ENCODE measurements around the gene TRIM25. TPM values are rescaled to one million over a fixed set of nuclear protein-coding genes. Genes with fewer than 3 reads are reported as not detected.

The TRIM25 gene
- total RNA-seq, 1 experiment from 2014 or later: 49.0 TPM

DNA sequence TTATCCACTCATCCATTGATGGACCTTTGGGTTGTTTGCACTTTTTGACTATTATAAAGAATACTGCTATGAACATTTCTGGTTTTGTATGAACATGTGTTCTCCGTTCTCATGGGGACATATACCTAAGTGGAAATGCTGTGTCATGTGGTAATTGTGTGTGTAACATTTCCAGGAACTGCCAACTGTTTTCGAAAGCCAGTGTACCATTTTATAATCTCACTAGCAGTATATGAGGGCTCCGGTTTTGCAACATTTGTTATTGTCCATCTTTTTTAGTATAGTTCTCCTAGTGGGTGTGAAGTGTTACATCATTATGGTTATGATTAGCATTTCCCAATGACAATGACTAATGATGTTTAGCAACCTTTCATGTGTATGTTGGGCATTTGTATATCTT is 5.1 kb upstream of the TRIM25 start:
- H2AFZ ChIP-seq (ENCODE audit: low read length): no peak overlapping the region
- H3K4me3 ChIP-seq (ENCODE audit: low read length): no peak overlapping the region
- H3K4me2 ChIP-seq (ENCODE audit: low read depth, low read length, poor library complexity, severe bottlenecking): no peak overlapping the region

GRCh38 chr17:56917559-56918296 is 3.9 kb upstream of the TRIM25 start:
- H3K9ac ChIP-seq (ENCODE audit: low read length): no peak overlapping the region
- no peak for DNase-seq
- no peak overlapping the region for H3K27ac ChIP-seq (ENCODE audit: low read length)
- H3K27me3 ChIP-seq (ENCODE audit: low read length): no peaks in the 10 kb centered on the region; the same call in 1 of the 2 replicates
- no peak overlapping the region for H3K4me3 ChIP-seq (ENCODE audit: low read length)
- no peak overlapping the region for H3K4me2 ChIP-seq (ENCODE audit: low read depth, low read length, poor library complexity, severe bottlenecking)
- peaks cover 26% of the 10 kb centered on the region for H3K4me1 ChIP-seq (ENCODE audit: low read length)
- no peaks in the 10 kb centered on the region for H3K9me2 ChIP-seq (replicated peaks; ENCODE audit: insufficient read depth, low read length)
- H2AFZ ChIP-seq (ENCODE audit: low read length): no peak overlapping the region
- H4K20me1 ChIP-seq (ENCODE audit: insufficient read depth, low read depth, low read length): no peaks in the 10 kb centered on the region
- peaks cover 10% of the 10 kb centered on the region for H3K9me3 ChIP-seq (ENCODE audit: low read length)
- no peaks in the 10 kb centered on the region for H3K36me3 ChIP-seq (ENCODE audit: insufficient read depth, low read length)
- peaks cover 11% of the 10 kb centered on the region for H3K79me2 ChIP-seq (ENCODE audit: low read length)

More for the DNA sequence above, 5.1 kb upstream of the TRIM25 start:
- H3K4me1 ChIP-seq (ENCODE audit: low read length): peaks cover 16% of the 10 kb centered on the region
- H3K36me3 ChIP-seq (ENCODE audit: insufficient read depth, low read length): no peaks in the 10 kb centered on the region
- no peaks in the 10 kb centered on the region; the same call in 1 of the 2 replicates for H3K27me3 ChIP-seq (ENCODE audit: low read length)
- no peak for DNase-seq
- no peaks in the 10 kb centered on the region for H3K79me2 ChIP-seq (ENCODE audit: low read length)
- peaks cover 10% of the 10 kb centered on the region for H3K9me3 ChIP-seq (ENCODE audit: low read length)
- no peak overlapping the region for H3K9ac ChIP-seq (ENCODE audit: low read length)
- no peaks in the 10 kb centered on the region for H3K9me2 ChIP-seq (replicated peaks; ENCODE audit: insufficient read depth, low read length)
- no peaks in the 10 kb centered on the region for H4K20me1 ChIP-seq (ENCODE audit: insufficient read depth, low read depth, low read length)
- no peak overlapping the region for H3K27ac ChIP-seq (ENCODE audit: low read length)

DNA sequence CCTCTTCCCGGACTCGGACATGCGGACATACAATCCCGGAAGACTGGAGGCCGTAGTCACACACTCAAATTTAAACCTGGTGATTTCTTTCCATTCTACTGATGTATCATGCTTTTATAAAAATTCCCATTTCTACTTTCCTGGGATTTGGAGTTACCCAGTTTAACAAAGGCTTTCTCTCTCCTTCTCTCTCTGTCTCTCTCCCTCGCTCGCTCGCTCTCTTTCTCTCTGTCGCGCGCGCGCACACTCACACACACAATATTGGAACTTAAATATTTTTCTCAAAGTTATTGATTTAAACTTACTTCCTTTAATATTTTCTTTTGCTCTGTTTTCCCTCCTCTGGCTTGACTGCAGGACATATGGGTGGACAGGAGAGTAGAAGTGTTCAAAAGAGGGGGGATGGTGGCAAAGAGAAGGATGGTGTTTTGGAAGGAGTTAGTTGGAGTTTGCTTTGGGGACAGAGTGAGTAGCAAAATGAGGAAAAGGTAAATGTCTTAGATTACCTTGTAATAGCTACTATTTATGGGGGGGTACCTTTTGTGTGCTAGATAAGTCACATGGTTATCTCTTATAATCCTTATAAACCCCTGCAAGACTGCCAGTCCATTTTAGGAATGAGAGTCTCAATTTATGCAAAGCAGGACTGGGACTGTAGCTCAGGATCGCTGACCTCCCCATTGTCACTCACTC is 878 bp upstream of the TRIM25 start:
- H4K20me1 ChIP-seq (ENCODE audit: insufficient read depth, low read depth, low read length): no peaks in the 10 kb centered on the region
- H3K9me3 ChIP-seq (ENCODE audit: low read length): peaks cover 10% of the 10 kb centered on the region
- H3K4me2 ChIP-seq (ENCODE audit: low read depth, low read length, poor library complexity, severe bottlenecking): peak overlapping the region; percentile 90
- H2AFZ ChIP-seq (ENCODE audit: low read length): peak overlapping the region; percentile 80
- peak overlapping the region; percentile 83 for H3K9ac ChIP-seq (ENCODE audit: low read length)
- DNase-seq: peak; percentile 50
- H3K36me3 ChIP-seq (ENCODE audit: insufficient read depth, low read length): 0 out of 2 replicates have a peak, but pooled peaks cover 2% of the 10 kb centered on the region
- H3K9me2 ChIP-seq (replicated peaks; ENCODE audit: insufficient read depth, low read length): no peaks in the 10 kb centered on the region
- H3K79me2 ChIP-seq (ENCODE audit: low read length): peaks cover 38% of the 10 kb centered on the region
- peak overlapping the region; percentile 95 for H3K4me3 ChIP-seq (ENCODE audit: low read length)
- H3K27ac ChIP-seq (ENCODE audit: low read length): peak overlapping the region; percentile 34; the same call in 1 of the 2 replicates
- H3K27me3 ChIP-seq (ENCODE audit: low read length): no peaks in the 10 kb centered on the region; the same call in 1 of the 2 replicates
- peaks cover 52% of the 10 kb centered on the region for H3K4me1 ChIP-seq (ENCODE audit: low read length)

- peak; percentile 47 for DNase-seq
- peaks cover 40% of the 10 kb centered on the region for H3K79me2 ChIP-seq (ENCODE audit: low read length)
- H3K4me3 ChIP-seq (ENCODE audit: low read length): peak overlapping the region; percentile 95
- H3K9me3 ChIP-seq (ENCODE audit: low read length): peaks cover 10% of the 10 kb centered on the region
- 0 out of 2 replicates have a peak, but pooled peaks cover 2% of the 10 kb centered on the region for H3K36me3 ChIP-seq (ENCODE audit: insufficient read depth, low read length)
- peak overlapping the region; percentile 83; the same call in 1 of the 2 replicates for H2AFZ ChIP-seq (ENCODE audit: low read length)
- peak overlapping the region; percentile 90 for H3K4me2 ChIP-seq (ENCODE audit: low read depth, low read length, poor library complexity, severe bottlenecking)
- H3K9ac ChIP-seq (ENCODE audit: low read length): peak overlapping the region; percentile 83
- no peaks in the 10 kb centered on the region; the same call in 1 of the 2 replicates for H3K27me3 ChIP-seq (ENCODE audit: low read length)
- H3K9me2 ChIP-seq (replicated peaks; ENCODE audit: insufficient read depth, low read length): no peaks in the 10 kb centered on the region
- H3K4me1 ChIP-seq (ENCODE audit: low read length): peaks cover 65% of the 10 kb centered on the region
- H3K27ac ChIP-seq (ENCODE audit: low read length): peak overlapping the region; percentile 56
- H4K20me1 ChIP-seq (ENCODE audit: insufficient read depth, low read depth, low read length): 0 out of 2 replicates have a peak, but pooled peaks cover 3% of the 10 kb centered on the region
Measured at GRCh38 chr17:56913353-56913866, 439 bp downstream of the TRIM25 start.

- peaks cover 9% of the 10 kb centered on the region for H3K9me3 ChIP-seq (ENCODE audit: low read length)
- H2AFZ ChIP-seq (ENCODE audit: low read length): peak overlapping the region; percentile 83; the same call in 1 of the 2 replicates
- H3K9ac ChIP-seq (ENCODE audit: low read length): peak overlapping the region; percentile 83
- H3K4me1 ChIP-seq (ENCODE audit: low read length): peaks cover 69% of the 10 kb centered on the region
- H4K20me1 ChIP-seq (ENCODE audit: insufficient read depth, low read depth, low read length): 0 out of 2 replicates have a peak, but pooled peaks cover 3% of the 10 kb centered on the region
- H3K9me2 ChIP-seq (replicated peaks; ENCODE audit: insufficient read depth, low read length): no peaks in the 10 kb centered on the region
- no peak for DNase-seq
- H3K27me3 ChIP-seq (ENCODE audit: low read length): no peaks in the 10 kb centered on the region; the same call in 1 of the 2 replicates
- peak overlapping the region; percentile 90 for H3K4me2 ChIP-seq (ENCODE audit: low read depth, low read length, poor library complexity, severe bottlenecking)
- H3K27ac ChIP-seq (ENCODE audit: low read length): peak overlapping the region; percentile 56
- H3K4me3 ChIP-seq (ENCODE audit: low read length): peak overlapping the region; percentile 95
- H3K79me2 ChIP-seq (ENCODE audit: low read length): peaks cover 40% of the 10 kb centered on the region
- 0 out of 2 replicates have a peak, but pooled peaks cover 2% of the 10 kb centered on the region for H3K36me3 ChIP-seq (ENCODE audit: insufficient read depth, low read length)
Measured at GRCh38 chr17:56913000-56913311, 893 bp downstream of the TRIM25 start.

DNA sequence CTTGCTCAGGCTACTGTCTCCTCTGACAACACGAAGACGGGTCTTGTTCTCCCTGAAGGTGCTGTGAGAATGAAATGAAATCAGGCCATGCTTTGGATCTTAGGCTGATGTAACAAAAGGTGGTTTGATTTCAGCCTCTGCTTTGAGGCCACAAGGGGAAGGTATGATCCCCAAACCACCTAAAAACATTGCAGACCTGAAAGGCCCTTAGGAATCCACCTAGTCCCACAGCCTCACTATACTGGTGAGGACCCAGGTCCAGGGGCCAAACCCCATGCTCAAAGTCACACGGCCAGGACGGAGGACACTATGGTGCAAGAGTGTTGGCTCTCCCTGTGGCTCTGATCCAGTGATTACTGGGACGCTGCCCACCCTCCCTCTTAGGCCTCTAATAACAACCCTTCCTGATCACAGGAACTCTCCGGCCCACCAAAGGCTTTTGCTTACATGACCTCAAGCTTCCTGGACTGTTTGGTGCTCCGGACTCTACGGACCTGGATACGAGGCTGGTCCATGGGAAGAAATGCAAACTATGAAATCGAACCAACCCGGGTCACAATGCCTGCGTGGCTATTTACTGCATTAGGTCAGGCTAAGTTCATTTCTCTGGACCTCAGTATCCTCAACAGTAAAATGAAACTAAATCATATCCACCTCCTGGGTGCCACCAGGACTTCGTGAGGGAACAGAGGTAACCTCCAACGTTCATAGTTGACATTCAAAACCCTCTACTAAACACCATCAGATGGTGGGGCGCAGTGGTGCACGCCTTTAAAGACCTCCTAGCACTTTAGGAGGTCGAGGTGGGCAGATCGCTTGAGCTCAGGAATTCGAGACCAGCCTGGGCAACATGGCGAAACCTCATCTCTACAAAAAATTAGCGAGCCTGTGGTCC is 1.5 kb downstream of the TRIM25 start:
- Histone ChIP-seq H3K9me2 (replicated peaks; ENCODE audit: insufficient read depth, low read length) (no peaks in the 10 kb centered on the region), H3K4me3 (ENCODE audit: low read length) (peak overlapping the region; percentile 95), H2AFZ (ENCODE audit: low read length) (no peak overlapping the region), H3K27me3 (ENCODE audit: low read length) (no peaks in the 10 kb centered on the region; the same call in 1 of the 2 replicates), H4K20me1 (ENCODE audit: insufficient read depth, low read depth, low read length) (peaks cover 8% of the 10 kb centered on the region; the same call in 1 of the 2 replicates), H3K4me2 (ENCODE audit: low read depth, low read length, poor library complexity, severe bottlenecking) (peak overlapping the region; percentile 90), H3K79me2 (ENCODE audit: low read length) (peaks cover 44% of the 10 kb centered on the region), H3K27ac (ENCODE audit: low read length) (peak overlapping the region; percentile 56; the same call in 1 of the 2 replicates), H3K36me3 (ENCODE audit: insufficient read depth, low read length) (peaks cover 8% of the 10 kb centered on the region), H3K9ac (ENCODE audit: low read length) (peak overlapping the region; percentile 83), H3K9me3 (ENCODE audit: low read length) (peaks cover 3% of the 10 kb centered on the region), H3K4me1 (ENCODE audit: low read length) (peaks cover 75% of the 10 kb centered on the region)
- DNase-seq: peak; percentile 48

DNA sequence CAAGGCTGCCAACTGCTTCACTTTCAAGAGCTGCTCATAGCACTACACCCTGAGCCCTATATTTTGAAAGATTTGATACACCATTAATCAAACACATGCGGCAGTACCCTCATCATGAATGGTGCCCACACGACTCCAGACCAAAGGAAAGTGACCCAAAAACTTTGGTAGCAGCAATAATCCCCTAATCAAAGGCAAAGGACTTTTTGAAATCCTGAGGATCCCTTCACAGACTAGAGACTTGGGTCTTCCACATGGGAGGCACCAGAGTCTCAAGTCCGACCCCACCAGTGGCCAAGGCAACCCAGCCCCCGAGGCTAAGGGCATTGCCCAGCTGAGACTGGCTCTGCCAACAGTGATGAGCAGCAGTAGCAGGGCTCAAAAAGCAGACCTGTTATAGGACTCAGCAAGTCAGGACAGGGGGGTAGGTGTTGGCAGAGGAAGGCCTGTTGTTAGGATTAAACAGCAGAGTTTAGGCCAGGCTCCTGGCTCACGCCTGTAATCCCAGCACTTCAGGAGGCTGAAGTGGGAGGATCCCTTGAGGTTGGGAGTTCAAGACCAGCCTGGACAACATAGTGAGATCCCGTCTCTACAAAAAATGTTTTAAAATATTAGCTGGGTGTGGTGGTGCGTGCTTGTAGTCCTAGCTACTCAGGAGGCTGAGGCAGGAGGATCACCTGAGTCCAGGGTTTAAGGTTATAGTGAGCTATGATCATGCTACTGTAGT is 3.2 kb downstream of the TRIM25 start:
- peaks cover 80% of the 10 kb centered on the region for H3K4me1 ChIP-seq (ENCODE audit: low read length)
- no peaks in the 10 kb centered on the region for H3K27me3 ChIP-seq (ENCODE audit: low read length)
- H3K9me2 ChIP-seq (replicated peaks; ENCODE audit: insufficient read depth, low read length): no peaks in the 10 kb centered on the region
- H3K36me3 ChIP-seq (ENCODE audit: insufficient read depth, low read length): peaks cover 17% of the 10 kb centered on the region
- H2AFZ ChIP-seq (ENCODE audit: low read length): no peak overlapping the region
- H3K4me2 ChIP-seq (ENCODE audit: low read depth, low read length, poor library complexity, severe bottlenecking): peak overlapping the region; percentile 22
- no peak for DNase-seq
- H3K79me2 ChIP-seq (ENCODE audit: low read length): peaks cover 51% of the 10 kb centered on the region
- peaks cover 8% of the 10 kb centered on the region; the same call in 1 of the 2 replicates for H4K20me1 ChIP-seq (ENCODE audit: insufficient read depth, low read depth, low read length)
- H3K27ac ChIP-seq (ENCODE audit: low read length): no peak overlapping the region
- 0 out of 2 replicates have a peak overlapping the region, but pooled peaks have one; percentile 16 for H3K9ac ChIP-seq (ENCODE audit: low read length)
- H3K9me3 ChIP-seq (ENCODE audit: low read length): no peaks in the 10 kb centered on the region
- H3K4me3 ChIP-seq (ENCODE audit: low read length): no peak overlapping the region
